Left lung (tissue), 10 donors: ENCODE results near the gene ARR3. TPM values are rescaled to one million over a fixed set of nuclear protein-coding genes. Genes with fewer than 3 reads are reported as not detected.

Experiments
- ATAC-seq: fragments of 200-7000 bp; cut with Tn5 transposase; one replicate; pipeline ENCODE4 v1.9.1; 2020; ENCODE audit warnings: moderate library complexity
- DNase-seq, 4 donors: peaks; one replicate each; pipeline ENCODE4 v3.0.0-alpha.2; 2013 to 2020
- H3K27ac ChIP-seq, 2 donors: fragments of 200-600 bp; sonication (generic) in 1 of 2; one replicate each; pipeline versions ENCODE4 v1.5.0 to v1.8.0; 2020 to 2021
- H3K27me3 ChIP-seq, 2 donors: fragments of 200-600 bp; sonication (generic) in 1 of 2; one replicate each; pipeline versions ENCODE4 v1.5.0 to v1.8.0; 2020 to 2021
- H3K36me3 ChIP-seq, 2 donors: fragments of 200-600 bp; sonication (generic) in 1 of 2; one replicate each; pipeline versions ENCODE4 v1.5.0 to v1.8.0; 2020 to 2021
- H3K4me1 ChIP-seq, 2 donors: fragments of 200-600 bp; one replicate each; pipeline ENCODE4 v1.8.0; 2021
- H3K4me3 ChIP-seq, 2 donors: fragments of 200-600 bp; sonication (generic) in 1 of 2; one replicate each; pipeline versions ENCODE4 v1.5.0 to v1.8.0; 2020 to 2021; ENCODE audit warnings: mild to moderate bottlenecking in 1 of 2
- H3K9me3 ChIP-seq, 2 donors: fragments of 200-600 bp; sonication (generic) in 1 of 2; one replicate each; pipeline versions ENCODE4 v1.5.0 to v1.8.0; 2020 to 2021
- intact Hi-C, 2 donors: fragments of 100-400 bp; cut with DNase I; formaldehyde crosslinking; loops; one replicate each; pipeline versions ENCODE4 v1.11.2 to v1.14.2; 2022
- polyA plus RNA-seq, 6 donors: library from polyadenylated mRNA; unstranded; fragments of 120-200 nt; gene quantifications; one replicate each; pipeline ENCODE4 v1.2.1, GENCODE V29; 2013; ENCODE audit not compliant: insufficient read length in 6 of 6
- total RNA-seq, 2 donors: library from RNA; stranded (reverse); fragmentation: NEBNext Ultra II Directional; extraction: Animal tissue kit (Norgen Biotek cat#: 25700); gene quantifications; one replicate each; pipeline ENCODE4 v1.2.1, GENCODE V29; 2021
- TF ChIP-seq, protein P1 (sequence below), 2 donors: fragments of 200-600 bp; sonication (generic) in 1 of 2; IDR thresholded peaks; one replicate each; pipeline versions ENCODE4 v1.5.0 to v1.8.0; 2021; ENCODE audit warnings: antibody characterized with exemption in 2 of 2
- donor health status: DM: no; HTN: yes; CAD: no.
- donor health status: DM: no; HTN: no; CAD: no.

The ARR3 gene
- total and polyA plus RNA-seq, 8 donors: 1.2 to 2.1 (median 1.6) TPM; not detected in 2

DNA sequence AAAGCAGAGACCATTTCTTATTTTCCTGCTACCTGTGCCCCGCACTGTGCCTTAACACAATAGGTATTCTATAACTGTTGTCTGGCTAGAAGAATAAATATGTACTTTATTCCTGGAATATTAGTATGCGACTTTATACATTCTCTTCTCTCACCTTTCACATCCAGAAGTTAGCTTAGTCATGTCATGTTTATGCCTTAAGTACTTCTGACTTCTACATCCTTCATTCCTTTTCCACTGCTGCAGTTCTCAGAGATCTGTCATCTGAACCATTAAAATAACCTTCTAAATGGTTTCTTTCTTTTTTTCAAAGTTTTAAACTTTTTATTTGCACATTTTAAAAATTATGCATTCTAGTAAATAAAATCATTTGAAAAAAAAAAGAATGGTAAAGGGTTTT lies 56.2 kb downstream of the ARR3 start:
- TF ChIP-seq, protein P1, sequence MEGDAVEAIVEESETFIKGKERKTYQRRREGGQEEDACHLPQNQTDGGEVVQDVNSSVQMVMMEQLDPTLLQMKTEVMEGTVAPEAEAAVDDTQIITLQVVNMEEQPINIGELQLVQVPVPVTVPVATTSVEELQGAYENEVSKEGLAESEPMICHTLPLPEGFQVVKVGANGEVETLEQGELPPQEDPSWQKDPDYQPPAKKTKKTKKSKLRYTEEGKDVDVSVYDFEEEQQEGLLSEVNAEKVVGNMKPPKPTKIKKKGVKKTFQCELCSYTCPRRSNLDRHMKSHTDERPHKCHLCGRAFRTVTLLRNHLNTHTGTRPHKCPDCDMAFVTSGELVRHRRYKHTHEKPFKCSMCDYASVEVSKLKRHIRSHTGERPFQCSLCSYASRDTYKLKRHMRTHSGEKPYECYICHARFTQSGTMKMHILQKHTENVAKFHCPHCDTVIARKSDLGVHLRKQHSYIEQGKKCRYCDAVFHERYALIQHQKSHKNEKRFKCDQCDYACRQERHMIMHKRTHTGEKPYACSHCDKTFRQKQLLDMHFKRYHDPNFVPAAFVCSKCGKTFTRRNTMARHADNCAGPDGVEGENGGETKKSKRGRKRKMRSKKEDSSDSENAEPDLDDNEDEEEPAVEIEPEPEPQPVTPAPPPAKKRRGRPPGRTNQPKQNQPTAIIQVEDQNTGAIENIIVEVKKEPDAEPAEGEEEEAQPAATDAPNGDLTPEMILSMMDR (IDR thresholded peaks at IDR 0.05): no peak
- H3K27me3 ChIP-seq: no peaks in the 10 kb centered on the region

DNA sequence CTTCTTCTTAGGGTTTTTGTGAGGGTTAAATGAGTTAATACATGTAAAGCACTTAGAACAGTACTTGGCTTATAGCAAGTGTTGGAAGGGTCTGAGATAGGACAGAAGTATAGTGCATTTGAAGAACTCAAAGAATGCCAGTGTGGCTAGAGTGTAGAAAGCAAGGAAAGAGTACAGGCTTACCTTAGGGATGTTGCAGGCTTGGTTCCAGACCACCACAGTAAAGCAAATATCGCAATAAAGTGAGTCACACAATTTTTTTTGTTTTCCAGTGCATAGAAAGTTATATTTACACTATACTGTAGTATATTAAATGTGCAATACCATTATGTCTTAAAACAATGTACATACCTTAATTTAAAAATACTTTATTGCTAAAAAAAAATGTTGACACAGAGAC lies 63.0 kb downstream of the ARR3 start:
- no peak for DNase-seq
- no peak for ATAC-seq
- Histone ChIP-seq H3K36me3 (no peaks in the 10 kb centered on the region), H3K4me1 (no peaks in the 10 kb centered on the region), H3K4me3 (no peak overlapping the region), H3K9me3 (no peaks in the 10 kb centered on the region), H3K27me3 (no peaks in the 10 kb centered on the region), H3K27ac (no peak overlapping the region)
- intact Hi-C loops: no loop called here
- TF ChIP-seq, protein P1 (IDR thresholded peaks at IDR 0.05): no peak

More for the DNA sequence above, 56.2 kb downstream of the ARR3 start:
- Histone ChIP-seq H3K4me1 (no peaks in the 10 kb centered on the region), H3K27ac (no peak overlapping the region), H3K36me3 (no peaks in the 10 kb centered on the region), H3K4me3 (no peak overlapping the region), H3K9me3 (no peaks in the 10 kb centered on the region)
- DNase-seq (no peak), ATAC-seq (no peak)
- intact Hi-C loops: no loop called here

Other genes with a start within 250 kb of the ARR3 start
- not detected for gene AWAT2, start 218.4 kb upstream of the ARR3 start, total RNA-seq
- gene AWAT2, start 218.4 kb upstream of the ARR3 start, polyA plus RNA-seq: not detected
- gene OTUD6A, start 205.9 kb upstream of the ARR3 start, total RNA-seq: not detected
- gene OTUD6A, start 205.9 kb upstream of the ARR3 start, polyA plus RNA-seq: under 1 TPM in 3 of 6 donors, not detected in 3; 0.09 to 0.13 (median 0.10) TPM
- 10 to 100 TPM; 33.7 to 46.6 TPM for gene IGBP1, start 134.9 kb upstream of the ARR3 start, total RNA-seq
- gene IGBP1, start 134.9 kb upstream of the ARR3 start, polyA plus RNA-seq: 100 to 1,000 TPM in 4 of 6 donors, 10 to 100 TPM in 2; 86.0 to 111 (median 107) TPM
- not detected for gene DGAT2L6, start 90.9 kb upstream of the ARR3 start, total RNA-seq
- gene DGAT2L6, start 90.9 kb upstream of the ARR3 start, polyA plus RNA-seq: not detected
- not detected for gene AWAT1, start 33.7 kb upstream of the ARR3 start, total RNA-seq
- gene AWAT1, start 33.7 kb upstream of the ARR3 start, polyA plus RNA-seq: under 1 TPM in 3 of 6 donors, not detected in 3; 0.13 to 0.36 (median 0.13) TPM
- gene P2RY4, start 8.1 kb upstream of the ARR3 start, total RNA-seq: under 1 TPM in 1 of 2 donors, not detected in 1; 0.26 TPM
- gene P2RY4, start 8.1 kb upstream of the ARR3 start, polyA plus RNA-seq: under 1 TPM; 0.38 to 0.73 (median 0.47) TPM
- gene RAB41, start 13.8 kb downstream of the ARR3 start, total RNA-seq: not detected
- 1 to 10 TPM in 5 of 6 donors, under 1 TPM in 1; 0.71 to 1.9 (median 1.3) TPM for gene RAB41, start 13.8 kb downstream of the ARR3 start, polyA plus RNA-seq
- gene PDZD11, start 21.6 kb downstream of the ARR3 start, total RNA-seq: 10 to 100 TPM; 29.9 to 39.2 TPM
- 10 to 100 TPM; 50.2 to 60.9 (median 56.8) TPM for gene PDZD11, start 21.6 kb downstream of the ARR3 start, polyA plus RNA-seq
- 1 to 10 TPM; 1.6 to 4.6 TPM for gene KIF4A, start 21.8 kb downstream of the ARR3 start, total RNA-seq
- gene KIF4A, start 21.8 kb downstream of the ARR3 start, polyA plus RNA-seq: 10 to 100 TPM; 11.6 to 30.4 (median 15.7) TPM
- not detected for gene GDPD2, start 155.0 kb downstream of the ARR3 start, total RNA-seq
- under 1 TPM; 0.12 to 0.38 (median 0.20) TPM for gene GDPD2, start 155.0 kb downstream of the ARR3 start, polyA plus RNA-seq
- 10 to 100 TPM; 22.3 to 29.9 TPM for gene DLG3, start 176.5 kb downstream of the ARR3 start, total RNA-seq
- gene DLG3, start 176.5 kb downstream of the ARR3 start, polyA plus RNA-seq: 10 to 100 TPM; 47.9 to 56.2 (median 53.0) TPM